Ishikawa (cell line): ENCODE results near the gene COL8A2.

Experiments used
- CEBPB ChIP-seq: IDR thresholded peaks from 2 replicates; pipeline ENCODE4 v1.6.1; 2012
- CREB1 ChIP-seq: IDR thresholded peaks from 2 replicates; pipeline ENCODE4 v1.6.1; 2012; ENCODE audit warnings: low read depth
- EGR1 ChIP-seq: IDR thresholded peaks from 2 replicates; pipeline ENCODE4 v1.6.1; 2012
- EP300 ChIP-seq: IDR thresholded peaks from 2 replicates; pipeline ENCODE4 v1.6.1; 2012; ENCODE audit warnings: borderline replicate concordance
- FOXM1 ChIP-seq: IDR thresholded peaks from 2 replicates; pipeline ENCODE4 v1.6.1; 2012; ENCODE audit warnings: low read depth, borderline replicate concordance
- MAX ChIP-seq: IDR thresholded peaks from 2 replicates; pipeline ENCODE4 v1.6.1; 2012
- NFIC ChIP-seq: IDR thresholded peaks from 2 replicates; pipeline ENCODE4 v1.6.1; 2012
- RAD21 ChIP-seq: IDR thresholded peaks from 2 replicates; pipeline ENCODE4 v1.6.1; 2012; ENCODE audit warnings: low read depth
- REST ChIP-seq: IDR thresholded peaks from 2 replicates; pipeline ENCODE4 v1.6.1; 2012; ENCODE audit warnings: low read depth, mild to moderate bottlenecking
- TAF1 ChIP-seq: IDR thresholded peaks from 2 replicates; pipeline ENCODE4 v1.6.1; 2012; ENCODE audit warnings: low read depth, mild to moderate bottlenecking
- TCF12 ChIP-seq: IDR thresholded peaks from 2 replicates; pipeline ENCODE4 v1.6.1; 2012; ENCODE audit warnings: low read depth
- TEAD4 ChIP-seq: IDR thresholded peaks from 2 replicates; pipeline ENCODE4 v1.6.1; 2012
- USF1 ChIP-seq: IDR thresholded peaks from 2 replicates; pipeline ENCODE4 v1.6.1; 2012
- YY1 ChIP-seq: IDR thresholded peaks from 2 replicates; pipeline ENCODE4 v1.6.1; 2012; ENCODE audit warnings: low read depth
- ZBTB7A ChIP-seq: IDR thresholded peaks from 2 replicates; pipeline ENCODE4 v1.6.1; 2012; ENCODE audit warnings: low read depth

COL8A2 gene

GRCh38 chr1:36070349-36070748 lies 54.7 kb downstream of the COL8A2 start:
- TF ChIP-seq USF1 (no peak), FOXM1 (no peak), EP300 (no peak), MAX (no peak), EGR1 (no peak), NFIC (no peak), TCF12 (no peak), TEAD4 (no peak), REST (no peak), CEBPB (no peak), ZBTB7A (no peak), TAF1 (no peak), RAD21 (no peak), YY1 (no peak), CREB1 (no peak)

GRCh38 chr1:36068866-36069265 lies 56.2 kb downstream of the COL8A2 start:
- TF ChIP-seq EP300 (no peak; the same call in 1 of the 2 replicates), TEAD4 (peak; percentile 62; the same call in 1 of the 2 replicates), RAD21 (no peak), CEBPB (no peak), USF1 (no peak)

GRCh38 chr1:36067871-36068270 lies 57.2 kb downstream of the COL8A2 start:
- TF ChIP-seq YY1 (no peak), CEBPB (no peak), TEAD4 (no peak), TAF1 (no peak)

GRCh38 chr1:36062315-36062714 lies 62.7 kb downstream of the COL8A2 start:
- no peak for TF ChIP-seq CREB1
- TF ChIP-seq NFIC: no peak
- no peak for TF ChIP-seq FOXM1
- no peak for TF ChIP-seq RAD21
- no peak for TF ChIP-seq USF1
- TF ChIP-seq EP300: no peak
- no peak for TF ChIP-seq TEAD4
- no peak for TF ChIP-seq YY1
- no peak for TF ChIP-seq REST
- TF ChIP-seq CEBPB: no peak
- TF ChIP-seq ZBTB7A: no peak
- no peak for TF ChIP-seq TAF1
- TF ChIP-seq MAX: no peak
- no peak for TF ChIP-seq TCF12
- TF ChIP-seq EGR1: no peak

- TF ChIP-seq ZBTB7A: no peak
- TF ChIP-seq REST: no peak
- no peak for TF ChIP-seq CREB1
- TF ChIP-seq MAX: no peak
- no peak for TF ChIP-seq EP300
- TF ChIP-seq RAD21: no peak
- TF ChIP-seq EGR1: no peak
- no peak for TF ChIP-seq NFIC
- TF ChIP-seq CEBPB: no peak
- TF ChIP-seq TAF1: no peak
- TF ChIP-seq YY1: no peak
- no peak for TF ChIP-seq FOXM1
- no peak for TF ChIP-seq TEAD4
Measured at GRCh38 chr1:36055706-36056105, 69.3 kb downstream of the COL8A2 start.
